GM23338 (cell line): ENCODE results near the gene ARHGEF16. TPM values are rescaled to one million over a fixed set of nuclear protein-coding genes. Genes with fewer than 3 reads are reported as not detected.

Source experiments
- ATAC-seq: fragments of 200-7000 bp; cut with Tn5 transposase; 3 replicates; pipeline ENCODE4 v1.9.1; 2020
- DNase-seq: peaks from one replicate; pipeline ENCODE4 v3.0.0-alpha.2; 2015; ENCODE audit warnings: low spot score
- H2AFZ ChIP-seq: fragments of 200-600 bp; sonication (generic); 2 replicates; pipeline ENCODE4 v1.8.0; 2016; ENCODE audit warnings: antibody characterized with exemption, mild to moderate bottlenecking, moderate library complexity
- H3F3A ChIP-seq: fragments of 200-600 bp; sonication (generic); replicated peaks from 2 replicates; pipeline ENCODE4 v1.8.0; 2017; ENCODE audit warnings: antibody characterized with exemption, mixed run types, low read depth
- H3K27ac ChIP-seq: fragments of 200-600 bp; sonication (generic); 2 replicates; pipeline ENCODE4 v1.6.1; 2016; ENCODE audit warnings: low read depth
- H3K27me3 ChIP-seq: fragments of 200-600 bp; sonication (generic); 2 replicates; pipeline ENCODE4 v1.8.0; 2016; ENCODE audit warnings: mild to moderate bottlenecking, mixed run types, moderate library complexity; ENCODE audit not compliant: insufficient read depth
- H3K36me3 ChIP-seq: fragments of 200-600 bp; sonication (generic); 2 replicates; pipeline ENCODE4 v1.8.0; 2016; ENCODE audit warnings: mild to moderate bottlenecking; ENCODE audit not compliant: insufficient read depth
- H3K4me1 ChIP-seq: fragments of 200-600 bp; sonication (generic); 2 replicates; pipeline ENCODE4 v1.8.0; 2016; ENCODE audit warnings: mild to moderate bottlenecking, moderate library complexity; ENCODE audit not compliant: insufficient read depth
- H3K4me2 ChIP-seq: fragments of 200-600 bp; sonication (generic); 2 replicates; pipeline ENCODE4 v1.7.1; 2017; ENCODE audit warnings: mixed run types
- H3K4me3 ChIP-seq: fragments of 200-600 bp; sonication (generic); 2 replicates; pipeline ENCODE4 v1.6.1; 2016; ENCODE audit warnings: mixed run types
- H3K79me2 ChIP-seq: fragments of 200-600 bp; sonication (generic); replicated peaks from 2 replicates; pipeline ENCODE4 v1.8.0; 2017; ENCODE audit warnings: mild to moderate bottlenecking; ENCODE audit not compliant: insufficient read depth
- H3K9me2 ChIP-seq: fragments of 200-600 bp; sonication (generic); 2 replicates; pipeline ENCODE4 v1.8.0; 2017; ENCODE audit not compliant: insufficient read depth
- H4K20me1 ChIP-seq: fragments of 200-600 bp; sonication (generic); replicated peaks from 2 replicates; pipeline ENCODE4 v1.8.0; 2017; ENCODE audit warnings: mild to moderate bottlenecking; ENCODE audit not compliant: insufficient read depth
- H3K27ac Mint-ChIP-seq: 2 replicates; pipeline ENCODE4 v1.8.0; 2020; ENCODE audit warnings: inconsistent platforms, mild to moderate bottlenecking, moderate library complexity, mixed read lengths
- H3K27me3 Mint-ChIP-seq: 3 replicates; pipeline ENCODE4 v1.8.0; 2022; ENCODE audit warnings: low read depth, mild to moderate bottlenecking, moderate library complexity, mixed read lengths, inconsistent platforms; ENCODE audit not compliant: insufficient read depth, poor library complexity
- H3K36me3 Mint-ChIP-seq: 3 replicates; pipeline ENCODE4 v1.8.0; 2021; ENCODE audit warnings: low read depth, mild to moderate bottlenecking, inconsistent platforms, moderate library complexity, mixed read lengths
- H3K4me1 Mint-ChIP-seq: 3 replicates; pipeline ENCODE4 v1.8.0; 2020; ENCODE audit warnings: mild to moderate bottlenecking, inconsistent platforms, mixed read lengths
- H3K4me3 Mint-ChIP-seq: 3 replicates; pipeline ENCODE4 v1.8.0; 2021; ENCODE audit warnings: moderate library complexity, mild to moderate bottlenecking, inconsistent platforms, mixed read lengths
- H3K9me3 Mint-ChIP-seq: 3 replicates; pipeline ENCODE4 v1.8.0; 2020; ENCODE audit warnings: moderate library complexity, mild to moderate bottlenecking, inconsistent platforms, mixed read lengths
- CREB1 ChIP-seq: fragments of 250-450 bp; sonication (Bioruptor Pico); IDR thresholded peaks from 2 replicates; pipeline ENCODE4 v1.5.0; 2020; ENCODE audit warnings: low read depth, mild to moderate bottlenecking, moderate library complexity
- NANOG ChIP-seq: IDR thresholded peaks from 2 replicates; pipeline ENCODE4 v1.6.1; 2016; ENCODE audit warnings: antibody characterized with exemption, borderline replicate concordance
- STAT1 ChIP-seq: IDR thresholded peaks from one replicate; pipeline ENCODE4 v1.6.1; 2016; ENCODE audit warnings: antibody characterized with exemption; ENCODE audit not compliant: unreplicated experiment
- ZNF331 ChIP-seq: fragments of 250-450 bp; sonication (Bioruptor Pico); IDR thresholded peaks from 2 replicates; pipeline ENCODE4 v1.5.0; 2020; ENCODE audit warnings: low read depth, mild to moderate bottlenecking, moderate library complexity
- ZNF462 ChIP-seq: fragments of 250-450 bp; sonication (Bioruptor Pico); IDR thresholded peaks from 2 replicates; pipeline ENCODE4 v1.5.0; 2020; ENCODE audit warnings: mild to moderate bottlenecking, moderate library complexity
- polyA plus RNA-seq: library from polyadenylated mRNA; unstranded; fragments of >200 nt; fragmentation: Nextera tagmentation; extraction: Ambion mirVana; gene quantifications from 2 replicates; pipeline ENCODE4 v1.2.1, GENCODE V29; 2016
- total RNA-seq: library from RNA; depleted of rRNA; stranded (reverse); fragments of >200 nt; shearing (Covaris generic); gene quantifications from 2 replicates; pipeline ENCODE4 v1.2.3, GENCODE V29; 2014

ARHGEF16 gene
- total and polyA plus RNA-seq, 2 experiments from 2014 or later: 12.2 to 29.3 TPM

DNA sequence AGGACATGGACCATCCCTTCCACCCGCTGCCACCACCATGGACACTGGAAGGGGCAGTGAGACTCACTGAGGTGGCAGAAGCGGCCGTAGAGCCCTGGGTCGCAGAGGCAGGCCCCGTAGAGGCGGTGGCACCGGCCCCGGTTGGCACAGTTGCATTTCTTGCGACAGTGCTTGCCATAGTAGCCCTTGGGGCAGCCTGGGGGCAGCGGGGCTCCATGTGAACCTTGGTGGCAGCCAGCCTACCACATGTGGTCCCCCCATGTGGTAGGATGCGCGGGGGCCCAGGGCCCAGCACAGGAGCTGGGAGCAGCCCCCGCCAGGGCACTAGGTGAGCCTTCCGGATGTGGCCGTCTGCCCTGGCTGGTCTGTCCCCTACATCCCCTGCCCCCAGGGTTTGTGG lies 51.6 kb downstream of the ARHGEF16 start (continued):
- no peak for TF ChIP-seq ZNF462 (CRISPR knock-in tag)
- no peak for TF ChIP-seq CREB1 (CRISPR knock-in tag)
- no peak for TF ChIP-seq NANOG
- no peak for TF ChIP-seq ZNF331 (CRISPR knock-in tag)

DNA sequence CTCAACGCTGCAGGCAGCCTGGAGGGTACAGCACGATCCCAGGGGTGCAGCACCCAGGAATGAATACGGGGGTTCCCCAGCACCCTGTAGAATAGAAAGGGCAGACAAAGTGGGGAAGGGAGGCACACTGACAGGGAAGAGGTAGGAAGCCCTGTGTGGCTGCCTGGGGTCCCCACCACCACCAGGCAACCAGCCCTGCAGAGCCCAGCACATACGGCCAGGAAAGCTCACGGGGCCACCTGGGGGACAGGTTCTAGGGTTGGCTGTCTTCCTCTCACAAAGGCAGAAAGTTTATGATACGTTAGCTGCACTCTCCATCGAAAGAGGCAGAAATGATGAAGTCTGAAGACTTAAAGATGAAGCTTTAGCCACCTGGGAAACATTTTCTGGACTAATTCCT lies 52.5 kb downstream of the ARHGEF16 start:
- no peak overlapping the region for H3K27ac ChIP-seq
- peaks cover 11% of the 10 kb centered on the region for H3K27me3 Mint-ChIP-seq
- H3K9me2 ChIP-seq: no peaks in the 10 kb centered on the region
- no peak overlapping the region for H3K4me3 ChIP-seq
- no peaks in the 10 kb centered on the region; the same call in 2 of the 3 replicates for H3K4me1 Mint-ChIP-seq
- H3K9me3 Mint-ChIP-seq: no peaks in the 10 kb centered on the region
- no peak overlapping the region for H3K4me2 ChIP-seq
- no peaks in the 10 kb centered on the region for H3F3A ChIP-seq
- no peak overlapping the region for H3K4me3 Mint-ChIP-seq
- no peaks in the 10 kb centered on the region; the same call in 1 of the 2 replicates for H4K20me1 ChIP-seq
- no peak for ATAC-seq
- no peaks in the 10 kb centered on the region for H3K27me3 ChIP-seq
- H2AFZ ChIP-seq: no peak overlapping the region
- H3K4me1 ChIP-seq: no peaks in the 10 kb centered on the region
- no peak for DNase-seq
- no peaks in the 10 kb centered on the region for H3K79me2 ChIP-seq
- H3K27ac Mint-ChIP-seq: no peak overlapping the region
- no peak for TF ChIP-seq ZNF462 (CRISPR knock-in tag)
- TF ChIP-seq STAT1: no peak
- TF ChIP-seq CREB1 (CRISPR knock-in tag): no peak
- TF ChIP-seq NANOG: no peak
- peak; percentile 53 for TF ChIP-seq ZNF331 (CRISPR knock-in tag)
- no peaks in the 10 kb centered on the region for H3K36me3 Mint-ChIP-seq
- no peaks in the 10 kb centered on the region for H3K36me3 ChIP-seq
